ENCODE results near the gene TASOR2. TPM values are rescaled to one million over a fixed set of nuclear protein-coding genes. Genes with fewer than 3 reads are reported as not detected.

Gene TASOR2
- total and polyA plus RNA-seq, 9 of the 15 experiments (the other 6 are each of a cell fraction or from before 2014, with no cell fraction given): 12.7 to 75.3 (median 52.3) TPM

DNA sequence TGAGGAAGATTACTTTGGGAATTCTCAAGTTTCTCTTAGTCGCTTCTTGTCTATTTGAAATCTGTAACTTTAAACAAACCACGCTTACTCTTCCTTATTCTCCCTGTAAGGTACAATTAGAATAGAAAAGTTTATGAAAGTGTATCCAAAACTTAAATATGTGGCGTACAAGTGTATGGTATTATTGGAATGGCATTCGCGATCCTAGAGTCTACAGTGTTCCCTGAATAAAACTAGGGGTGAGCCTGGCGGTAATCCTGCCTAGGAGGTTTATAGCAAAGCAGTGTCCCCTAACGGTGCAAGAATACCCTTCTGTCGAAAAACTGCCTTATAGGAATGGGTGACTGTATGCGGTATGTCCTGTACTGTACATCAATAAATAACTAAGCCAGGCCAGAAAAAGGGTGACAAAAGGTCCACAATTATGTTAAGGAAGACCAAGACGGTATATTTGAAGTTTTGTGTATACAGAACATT lies 1.2 kb downstream of the TASOR2 start (continued):
- TF ChIP-seq CHD1 (IDR thresholded peaks at IDR 0.05; ENCODE audit: low read length): peak; percentile 5
- TF ChIP-seq, protein P1, sequence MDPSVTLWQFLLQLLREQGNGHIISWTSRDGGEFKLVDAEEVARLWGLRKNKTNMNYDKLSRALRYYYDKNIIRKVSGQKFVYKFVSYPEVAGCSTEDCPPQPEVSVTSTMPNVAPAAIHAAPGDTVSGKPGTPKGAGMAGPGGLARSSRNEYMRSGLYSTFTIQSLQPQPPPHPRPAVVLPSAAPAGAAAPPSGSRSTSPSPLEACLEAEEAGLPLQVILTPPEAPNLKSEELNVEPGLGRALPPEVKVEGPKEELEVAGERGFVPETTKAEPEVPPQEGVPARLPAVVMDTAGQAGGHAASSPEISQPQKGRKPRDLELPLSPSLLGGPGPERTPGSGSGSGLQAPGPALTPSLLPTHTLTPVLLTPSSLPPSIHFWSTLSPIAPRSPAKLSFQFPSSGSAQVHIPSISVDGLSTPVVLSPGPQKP (CRISPR knock-in tag; IDR thresholded peaks at IDR 0.05): no peak
- TF ChIP-seq RAD21 (CRISPR knock-in tag; conservative IDR thresholded peaks at IDR 0.05 in 1 of 2, IDR thresholded peaks at IDR 0.05 in 1 of 2): no peak
- TF ChIP-seq COPS2 (conservative IDR thresholded peaks at IDR 0.05): no peak
- no peak for TF ChIP-seq TARDBP (IDR thresholded peaks at IDR 0.05)
- no peak for TF ChIP-seq RBFOX2 (IDR thresholded peaks at IDR 0.05; ENCODE audit: low read depth, low read length)
- no peak for TF ChIP-seq CEBPB (tag; IDR thresholded peaks at IDR 0.05)
- peak; percentile 33 for TF ChIP-seq SMARCB1 (IDR thresholded peaks at IDR 0.05; ENCODE audit: insufficient read length, low read depth)
- TF ChIP-seq ZC3H4 (CRISPR knock-in tag; IDR thresholded peaks at IDR 0.05; ENCODE audit: borderline replicate concordance): no peak
- TF ChIP-seq SOX6 (IDR thresholded peaks at IDR 0.05): 0 out of 2 replicates have a peak, but pooled peaks have one; percentile 8
- TF ChIP-seq ZNF224 (CRISPR knock-in tag; IDR thresholded peaks at IDR 0.05): no peak
- no peak for TF ChIP-seq ATF7 (IDR thresholded peaks at IDR 0.05)
- TF ChIP-seq NCOA1 (IDR thresholded peaks at IDR 0.05; ENCODE audit: low read depth): no peak
- no peak for TF ChIP-seq MECOM (CRISPR knock-in tag; IDR thresholded peaks at IDR 0.05)
- no peak for TF ChIP-seq RBM15 (IDR thresholded peaks at IDR 0.05; ENCODE audit: insufficient read depth, low read length)
- no peak for TF ChIP-seq HIVEP1 (CRISPR knock-in tag; IDR thresholded peaks at IDR 0.05)
- no peak for TF ChIP-seq EZH2 (IDR thresholded peaks at IDR 0.05; ENCODE audit: borderline replicate concordance, low read depth, low read length)
- TF ChIP-seq, protein P2, sequence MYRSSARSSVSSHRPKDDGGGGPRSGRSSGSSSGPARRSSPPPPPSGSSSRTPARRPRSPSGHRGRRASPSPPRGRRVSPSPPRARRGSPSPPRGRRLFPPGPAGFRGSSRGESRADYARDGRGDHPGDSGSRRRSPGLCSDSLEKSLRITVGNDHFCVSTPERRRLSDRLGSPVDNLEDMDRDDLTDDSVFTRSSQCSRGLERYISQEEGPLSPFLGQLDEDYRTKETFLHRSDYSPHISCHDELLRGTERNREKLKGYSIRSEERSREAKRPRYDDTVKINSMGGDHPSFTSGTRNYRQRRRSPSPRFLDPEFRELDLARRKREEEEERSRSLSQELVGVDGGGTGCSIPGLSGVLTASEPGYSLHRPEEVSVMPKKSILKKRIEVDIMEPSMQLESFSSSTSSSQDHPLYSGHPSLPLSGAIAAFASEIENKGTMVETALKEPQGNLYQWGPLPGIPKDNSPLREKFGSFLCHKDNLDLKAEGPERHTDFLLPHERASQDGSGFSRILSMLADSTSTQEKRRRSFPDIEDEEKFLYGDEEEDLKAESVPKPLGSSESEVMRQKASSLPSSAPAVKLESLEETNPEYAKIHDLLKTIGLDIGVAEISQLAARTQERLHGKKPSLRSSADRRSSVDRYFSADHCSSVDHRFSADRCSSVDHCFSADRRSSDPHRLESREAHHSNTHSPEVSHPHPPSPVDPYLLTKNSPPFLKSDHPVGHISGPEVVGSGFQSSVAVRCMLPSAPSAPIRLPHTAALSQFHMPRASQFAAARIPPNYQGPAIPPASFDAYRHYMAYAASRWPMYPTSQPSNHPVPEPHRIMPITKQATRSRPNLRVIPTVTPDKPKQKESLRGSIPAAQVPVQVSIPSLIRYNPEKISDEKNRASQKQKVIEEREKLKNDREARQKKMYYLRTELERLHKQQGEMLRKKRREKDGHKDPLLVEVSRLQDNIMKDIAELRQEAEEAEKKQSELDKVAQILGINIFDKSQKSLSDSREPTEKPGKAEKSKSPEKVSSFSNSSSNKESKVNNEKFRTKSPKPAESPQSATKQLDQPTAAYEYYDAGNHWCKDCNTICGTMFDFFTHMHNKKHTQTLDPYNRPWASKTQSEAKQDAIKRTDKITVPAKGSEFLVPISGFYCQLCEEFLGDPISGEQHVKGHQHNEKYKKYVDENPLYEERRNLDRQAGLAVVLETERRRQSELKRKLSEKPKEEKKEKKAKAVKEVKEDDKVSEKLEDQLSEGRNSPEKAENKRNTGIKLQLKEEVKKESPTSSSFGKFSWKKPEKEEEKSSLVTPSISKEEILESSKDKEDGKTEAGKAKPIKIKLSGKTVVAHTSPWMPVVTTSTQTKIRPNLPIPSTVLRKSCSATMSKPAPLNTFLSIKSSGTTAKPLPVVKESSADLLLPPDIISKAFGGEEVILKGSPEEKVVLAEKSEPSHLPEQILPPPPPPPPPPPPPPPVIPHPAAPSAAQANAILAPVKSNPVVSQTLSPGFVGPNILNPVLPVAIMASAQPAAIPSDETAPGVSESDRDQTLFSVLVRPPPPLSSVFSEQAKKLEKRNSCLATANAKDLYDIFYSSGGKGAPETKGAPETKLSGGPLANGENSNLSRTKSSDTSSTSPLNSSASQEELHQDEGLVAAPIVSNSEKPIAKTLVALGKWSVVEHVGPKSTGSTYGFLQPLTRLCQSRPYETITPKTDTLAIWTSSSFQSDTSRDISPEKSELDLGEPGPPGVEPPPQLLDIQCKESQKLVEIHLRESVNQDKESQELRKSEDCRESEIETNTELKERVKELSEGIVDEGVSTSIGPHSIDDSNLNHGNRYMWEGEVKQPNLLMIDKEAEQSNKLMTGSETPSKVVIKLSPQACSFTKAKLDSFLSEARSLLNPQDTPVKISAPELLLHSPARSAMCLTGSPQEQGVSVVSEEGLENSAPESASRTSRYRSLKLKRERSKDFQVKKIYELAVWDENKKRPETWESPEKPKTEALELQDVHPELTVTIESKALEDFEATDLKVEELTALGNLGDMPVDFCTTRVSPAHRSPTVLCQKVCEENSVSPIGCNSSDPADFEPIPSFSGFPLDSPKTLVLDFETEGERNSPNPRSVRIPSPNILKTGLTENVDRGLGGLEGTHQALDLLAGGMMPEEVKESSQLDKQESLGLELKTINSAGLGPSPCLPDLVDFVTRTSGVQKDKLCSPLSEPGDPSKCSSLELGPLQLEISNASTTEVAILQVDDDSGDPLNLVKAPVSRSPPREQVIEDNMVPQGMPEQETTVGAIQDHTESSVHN (IDR thresholded peaks at IDR 0.05; ENCODE audit: borderline replicate concordance in 1 of 2, low read depth in 1 of 2): no peak
- TF ChIP-seq NR2C1 (IDR thresholded peaks at IDR 0.05): no peak
- no peak for TF ChIP-seq NR2C1 (tag; IDR thresholded peaks at IDR 0.05)
- TF ChIP-seq ZNF431 (CRISPR knock-in tag; IDR thresholded peaks at IDR 0.05): 0 out of 2 replicates have a peak, but pooled peaks have one; percentile 22
- TF ChIP-seq KLF10 (CRISPR knock-in tag; IDR thresholded peaks at IDR 0.05): no peak
- no peak for TF ChIP-seq ZNF695 (CRISPR knock-in tag; IDR thresholded peaks at IDR 0.05)

All from K562 (cell line).